Fibroblast of lung (primary cell): ENCODE measurements around the gene LTO1. TPM values are rescaled to one million over a fixed set of nuclear protein-coding genes. Genes with fewer than 3 reads are reported as not detected.

ENCODE experiments used
- DNase-seq, 2 donors: peaks; one replicate each; pipeline versions ENCODE4 v3.0.0 to v3.0.0-alpha.2; 2010; ENCODE audit warnings: low read depth in 2 of 2
- H2AFZ ChIP-seq: 2 replicates; pipeline ENCODE4 v1.5.1; 2012; ENCODE audit warnings: low read length, control low read depth, inconsistent platforms
- H3K27ac ChIP-seq: 2 replicates; pipeline ENCODE4 v1.5.1; 2011; ENCODE audit warnings: low read length, control low read depth; ENCODE audit not compliant: insufficient read depth
- H3K27me3 ChIP-seq: 2 replicates; pipeline ENCODE4 v1.5.1; 2011; ENCODE audit warnings: mild to moderate bottlenecking, low read length; ENCODE audit not compliant: control insufficient read depth, insufficient read depth
- H3K36me3 ChIP-seq: 2 replicates; pipeline ENCODE4 v1.5.1; 2011; ENCODE audit warnings: low read length; ENCODE audit not compliant: control insufficient read depth, insufficient read depth
- H3K4me1 ChIP-seq: 2 replicates; pipeline ENCODE4 v1.5.1; 2011; ENCODE audit warnings: low read length; ENCODE audit not compliant: control insufficient read depth, insufficient read depth; ENCODE audit errors: extremely low read depth
- H3K4me2 ChIP-seq: 2 replicates; pipeline ENCODE4 v1.5.1; 2011; ENCODE audit warnings: low read length, control low read depth; ENCODE audit not compliant: insufficient read depth; ENCODE audit errors: extremely low read depth
- H3K4me3 ChIP-seq, 4 experiments: fragments of 200-600 bp in 1 of 4; sonication (generic) in 1 of 4; replicated peaks in 1 of 4; 2 replicates each; pipeline ENCODE4 v1.5.1; 2011 to 2016; ENCODE audit warnings: low read length in 4 of 4, low read depth in 3 of 4, mild to moderate bottlenecking in 3 of 4, control low read depth in 2 of 4, inconsistent platforms in 1 of 4, mixed read lengths in 1 of 4; ENCODE audit not compliant: insufficient read depth in 1 of 4; ENCODE audit errors: control extremely low read depth in 1 of 4
- H3K79me2 ChIP-seq: 2 replicates; pipeline ENCODE4 v1.5.1; 2012; ENCODE audit warnings: mild to moderate bottlenecking, low read length, inconsistent platforms; ENCODE audit not compliant: control insufficient read depth, insufficient read depth
- H3K9ac ChIP-seq: 2 replicates; pipeline ENCODE4 v1.5.1; 2011; ENCODE audit warnings: mild to moderate bottlenecking, low read length, control low read depth; ENCODE audit not compliant: insufficient read depth
- H3K9me3 ChIP-seq: 2 replicates; pipeline ENCODE4 v1.5.1; 2012; ENCODE audit warnings: low read depth, low read length; ENCODE audit not compliant: control insufficient read depth, insufficient read depth
- H4K20me1 ChIP-seq: 2 replicates; pipeline ENCODE4 v1.5.1; 2011; ENCODE audit warnings: low read length; ENCODE audit not compliant: control insufficient read depth, insufficient read depth; ENCODE audit errors: extremely low read depth
- CTCF ChIP-seq, 2 donors: IDR thresholded peaks in 1 of 2; conservative IDR thresholded peaks in 1 of 2; 1 replicate in 1 of 2; 2 replicates in 1 of 2; pipeline ENCODE4 v1.5.1; 2011 to 2012; ENCODE audit warnings: low read length in 2 of 2, control low read depth in 1 of 2, inconsistent platforms in 1 of 2, low read depth in 1 of 2, mild to moderate bottlenecking in 1 of 2
- EZH2 ChIP-seq: IDR thresholded peaks from 2 replicates; pipeline ENCODE4 v1.5.1; 2012; ENCODE audit warnings: low read length, control low read depth, mild to moderate bottlenecking; ENCODE audit errors: missing control alignments
- polyA plus RNA-seq, 2 donors: library from polyadenylated mRNA; depleted of rRNA in 1 of 2; stranded (reverse) in 1 of 2; unstranded in 1 of 2; fragments of >200 nt; gene quantifications; 2 replicates each; pipeline ENCODE4 v1.2.1, GENCODE V29; 2011 to 2012; ENCODE audit warnings: missing spikeins in 1 of 2
- total RNA-seq: library from RNA; depleted of rRNA; stranded (reverse); fragments of >200 nt; gene quantifications from 2 replicates; pipeline ENCODE4 v1.2.1, GENCODE V29; 2014

LTO1 gene
- total and polyA plus RNA-seq, 2 donors (not counting 1 experiment from before 2014, with no cell fraction given) = 18.1 to 25.4 TPM

GRCh38 chr11:69686856-69687255, 11.7 kb upstream of the LTO1 start:
- Histone ChIP-seq H3K27me3 (no peaks in the 10 kb centered on the region), H3K4me1 (no peaks in the 10 kb centered on the region), H2AFZ (no peak overlapping the region), H3K27ac (no peak overlapping the region), H3K9me3 (no peaks in the 10 kb centered on the region), H4K20me1 (no peaks in the 10 kb centered on the region), H3K4me3 (no peak overlapping the region), H3K4me2 (no peak overlapping the region), H3K9ac (no peak overlapping the region), H3K79me2 (no peaks in the 10 kb centered on the region), H3K36me3 (no peaks in the 10 kb centered on the region)
- TF ChIP-seq CTCF (conservative IDR thresholded peaks at IDR 0.05 in 1 of 2, IDR thresholded peaks at IDR 0.05 in 1 of 2; ENCODE audit: low read depth in 1 of 2, low read length in 2 of 2) (no peak), EZH2 (no peak)
- DNase-seq = no peak

GRCh38 chr11:69686452-69686851, 11.3 kb upstream of the LTO1 start:
- Histone ChIP-seq H3K79me2 (no peaks in the 10 kb centered on the region), H3K27ac (no peak overlapping the region), H3K27me3 (no peaks in the 10 kb centered on the region), H3K4me1 (no peaks in the 10 kb centered on the region), H4K20me1 (no peaks in the 10 kb centered on the region), H3K9ac (no peak overlapping the region), H3K4me3 (no peak overlapping the region), H3K4me2 (no peak overlapping the region), H3K36me3 (no peaks in the 10 kb centered on the region), H3K9me3 (no peaks in the 10 kb centered on the region), H2AFZ (no peak overlapping the region)
- TF ChIP-seq EZH2 (no peak), CTCF (conservative IDR thresholded peaks at IDR 0.05 in 1 of 2, IDR thresholded peaks at IDR 0.05 in 1 of 2; ENCODE audit: low read depth in 1 of 2, low read length in 2 of 2) (no peak)
- no peak for DNase-seq

- Histone ChIP-seq H2AFZ (no peak overlapping the region), H3K36me3 (no peaks in the 10 kb centered on the region)
Measured at GRCh38 chr11:69685348-69685747, 10.2 kb upstream of the LTO1 start.

More at GRCh38 chr11:69685348-69685747, 10.2 kb upstream of the LTO1 start:
- no peak overlapping the region for H3K4me2 ChIP-seq
- H4K20me1 ChIP-seq = no peaks in the 10 kb centered on the region
- H3K4me3 ChIP-seq = no peak overlapping the region
- H3K4me1 ChIP-seq = no peaks in the 10 kb centered on the region
- no peak for DNase-seq
- no peak for TF ChIP-seq CTCF (conservative IDR thresholded peaks at IDR 0.05 in 1 of 2, IDR thresholded peaks at IDR 0.05 in 1 of 2; ENCODE audit: low read depth in 1 of 2, low read length in 2 of 2)
- TF ChIP-seq EZH2 = no peak
- no peak overlapping the region for H3K27ac ChIP-seq
- no peak overlapping the region for H3K9ac ChIP-seq
- H3K27me3 ChIP-seq = no peaks in the 10 kb centered on the region
- no peaks in the 10 kb centered on the region for H3K79me2 ChIP-seq
- H3K9me3 ChIP-seq = no peaks in the 10 kb centered on the region
